Stimulated activated CD4-positive, alpha-beta T cell treated with anti-CD3 and anti-CD28 coated beads, Interleukin-12 subunit alpha, Interleukin-12 subunit beta, amount 100 ng/mL, for 24 hours (primary cell): ENCODE data around the gene TBC1D32.
"Not testable (repeated sequence)": the region's sequence is repeated elsewhere in the genome, so short reads cannot be mapped to it uniquely, and the experiment has no call there.

Experiments
- DNase-seq, 2 experiments: peaks; one replicate each; pipeline ENCODE4 v3.0.0-alpha.2; 2020; ENCODE audit warnings: low read depth in 2 of 2

TBC1D32 gene

GRCh38 chr6:121333196-121333595 lies 1.1 kb downstream of the TBC1D32 start:
- no peak for DNase-seq

- DNase-seq: no peak
These were observed 3.8 kb downstream of the TBC1D32 start for GRCh38 chr6:121330516-121330915.

GRCh38 chr6:121321282-121321681 lies 13.0 kb downstream of the TBC1D32 start:
- DNase-seq: no peak

GRCh38 chr6:121319603-121320002 lies 14.7 kb downstream of the TBC1D32 start:
- no peak for DNase-seq

- DNase-seq: no peak
These were observed 15.1 kb downstream of the TBC1D32 start for GRCh38 chr6:121319112-121319553.

- no peak for DNase-seq
These were observed 19.7 kb downstream of the TBC1D32 start for GRCh38 chr6:121314381-121315112.

- not testable (repeated sequence) for DNase-seq
These were observed 22.5 kb downstream of the TBC1D32 start for GRCh38 chr6:121311814-121312213.

- DNase-seq: no peak
These were observed 23.8 kb downstream of the TBC1D32 start for GRCh38 chr6:121310495-121310894.

GRCh38 chr6:121309768-121310469 lies 24.4 kb downstream of the TBC1D32 start:
- DNase-seq: no peak

- no peak for DNase-seq
These were observed 28.2 kb downstream of the TBC1D32 start for GRCh38 chr6:121305957-121306607.

- DNase-seq: no peak
These were observed 31.4 kb downstream of the TBC1D32 start for GRCh38 chr6:121302882-121303281.

- not testable (repeated sequence) for DNase-seq
These were observed 33.1 kb downstream of the TBC1D32 start for GRCh38 chr6:121301156-121301555.

- no peak for DNase-seq
These were observed 36.6 kb downstream of the TBC1D32 start for GRCh38 chr6:121297694-121298093.

- DNase-seq: no peak
These were observed 49.2 kb downstream of the TBC1D32 start for GRCh38 chr6:121285041-121285440.

- no peak for DNase-seq
These were observed 59.5 kb downstream of the TBC1D32 start for GRCh38 chr6:121274666-121275295.

GRCh38 chr6:121263742-121264141 lies 70.5 kb downstream of the TBC1D32 start:
- no peak for DNase-seq

- no peak for DNase-seq
These were observed 73.6 kb downstream of the TBC1D32 start for GRCh38 chr6:121260651-121261102.

- no peak for DNase-seq
These were observed 86.9 kb downstream of the TBC1D32 start for GRCh38 chr6:121247386-121247785.

- no peak for DNase-seq
These were observed 91.9 kb downstream of the TBC1D32 start for GRCh38 chr6:121242386-121242785.

GRCh38 chr6:121237859-121238258 lies 96.4 kb downstream of the TBC1D32 start:
- no peak for DNase-seq

- no peak for DNase-seq
These were observed 97.3 kb downstream of the TBC1D32 start for GRCh38 chr6:121236984-121237383.

- DNase-seq: no peak
These were observed 98.9 kb downstream of the TBC1D32 start for GRCh38 chr6:121235386-121235785.
